Liver (tissue), 9 donors: ENCODE data around the gene TM7SF2. TPM values are rescaled to one million over a fixed set of nuclear protein-coding genes. Genes with fewer than 3 reads are reported as not detected.

ENCODE experiments used
- DNase-seq: peaks from one replicate; pipeline ENCODE4 v3.0.0-alpha.2; 2017; ENCODE audit warnings: low spot score
- H3K27ac ChIP-seq, 2 donors: one replicate each; pipeline ENCODE4 v1.7.0; 2013; ENCODE audit warnings: inconsistent platforms in 2 of 2, low read length in 2 of 2, control low read depth in 1 of 2, low read depth in 1 of 2, mild to moderate bottlenecking in 1 of 2
- H3K27me3 ChIP-seq, 4 donors: one replicate each; pipeline versions ENCODE4 v1.6.1 to v1.7.0; 2013; ENCODE audit warnings: low read length in 3 of 4, inconsistent platforms in 1 of 4, mild to moderate bottlenecking in 1 of 4, moderate library complexity in 1 of 4; ENCODE audit not compliant: control insufficient read depth in 4 of 4, insufficient read depth in 4 of 4
- H3K36me3 ChIP-seq, 4 donors: one replicate each; pipeline versions ENCODE4 v1.6.1 to v1.7.0; 2013; ENCODE audit warnings: low read length in 3 of 4, mild to moderate bottlenecking in 3 of 4, low read depth in 1 of 4, moderate library complexity in 1 of 4; ENCODE audit not compliant: control insufficient read depth in 4 of 4, insufficient read depth in 3 of 4
- H3K4me1 ChIP-seq, 4 donors: one replicate each; pipeline versions ENCODE4 v1.6.1 to v1.7.0; 2013; ENCODE audit warnings: low read length in 3 of 4, mild to moderate bottlenecking in 3 of 4, moderate library complexity in 1 of 4; ENCODE audit not compliant: control insufficient read depth in 4 of 4, insufficient read depth in 4 of 4
- H3K4me3 ChIP-seq, 3 donors: one replicate each; pipeline versions ENCODE4 v1.6.1 to v1.7.0; 2013; ENCODE audit warnings: low read length in 3 of 3, control low read depth in 1 of 3, low read depth in 1 of 3, mild to moderate bottlenecking in 1 of 3
- H3K9ac ChIP-seq, 2 donors: one replicate each; pipeline ENCODE4 v1.7.0; 2013; ENCODE audit warnings: low read length in 2 of 2, mild to moderate bottlenecking in 2 of 2, moderate library complexity in 2 of 2, control low read depth in 1 of 2, low read depth in 1 of 2
- H3K9me3 ChIP-seq, 4 donors: one replicate each; pipeline versions ENCODE4 v1.6.1 to v1.7.0; 2013; ENCODE audit warnings: low read length in 3 of 4; ENCODE audit not compliant: control insufficient read depth in 4 of 4
- FOXA2 ChIP-seq: IDR thresholded peaks from 2 replicates; pipeline ENCODE4 v1.6.1; 2016; ENCODE audit warnings: antibody characterized with exemption
- GABPA ChIP-seq, 2 donors: IDR thresholded peaks in 1 of 2; conservative IDR thresholded peaks in 1 of 2; 2 replicates each; pipeline ENCODE4 v1.6.1; 2016; ENCODE audit warnings: antibody characterized with exemption in 2 of 2, mild to moderate bottlenecking in 1 of 2, moderate library complexity in 1 of 2
- JUND ChIP-seq, 2 donors: IDR thresholded peaks; 2 replicates each; pipeline ENCODE4 v1.6.1; 2016; ENCODE audit warnings: antibody characterized with exemption in 2 of 2
- WGBS: extraction: QIAGEN DNeasy Blood & Tissue Kit; methylation state at CpG from one replicate; pipeline ENCODE4 v1.1.7; 2013; 5-methylcytosine and 5-hydroxymethylcytosine counted together
- polyA plus RNA-seq, 2 donors: library from polyadenylated mRNA; stranded (reverse) in 1 of 2; unstranded in 1 of 2; fragments of 200-250 nt in 1 of 2; fragments of >200 nt in 1 of 2; fragmentation: Nextera tagmentation in 1 of 2; extraction: Ambion mirVana in 1 of 2; gene quantifications; one replicate each; pipeline versions ENCODE4 v1.2.1 to v1.2.3, GENCODE V29; 2013 to 2015
- total RNA-seq, 2 donors: library from RNA; depleted of rRNA; stranded (reverse); fragments of >200 nt; gene quantifications; one replicate each; pipeline ENCODE4 v1.2.3, GENCODE V29; 2014
- TF ChIP-seq, protein P1 (sequence below): IDR thresholded peaks from 2 replicates; pipeline ENCODE4 v1.6.1; 2016; ENCODE audit warnings: antibody characterized with exemption, mild to moderate bottlenecking
- TF ChIP-seq, protein P2 (sequence below): fragments of 150-350 bp; IDR thresholded peaks from 2 replicates; pipeline ENCODE4 v1.5.1; 2017; ENCODE audit warnings: improper control_type of control experiment, low read depth, low read length; ENCODE audit not compliant: missing input control
- TF ChIP-seq, protein P3 (sequence below): IDR thresholded peaks from 2 replicates; pipeline ENCODE4 v1.6.1; 2016; ENCODE audit warnings: antibody characterized with exemption
- donor health status: healthy.
- donor health status: healthy.
- donor health status: healthy.
- donor health status: healthy.
- donor health status: healthy.

TM7SF2 gene
- total and polyA plus RNA-seq, 4 donors = 39.0 to 337 (median 89.1) TPM

DNA sequence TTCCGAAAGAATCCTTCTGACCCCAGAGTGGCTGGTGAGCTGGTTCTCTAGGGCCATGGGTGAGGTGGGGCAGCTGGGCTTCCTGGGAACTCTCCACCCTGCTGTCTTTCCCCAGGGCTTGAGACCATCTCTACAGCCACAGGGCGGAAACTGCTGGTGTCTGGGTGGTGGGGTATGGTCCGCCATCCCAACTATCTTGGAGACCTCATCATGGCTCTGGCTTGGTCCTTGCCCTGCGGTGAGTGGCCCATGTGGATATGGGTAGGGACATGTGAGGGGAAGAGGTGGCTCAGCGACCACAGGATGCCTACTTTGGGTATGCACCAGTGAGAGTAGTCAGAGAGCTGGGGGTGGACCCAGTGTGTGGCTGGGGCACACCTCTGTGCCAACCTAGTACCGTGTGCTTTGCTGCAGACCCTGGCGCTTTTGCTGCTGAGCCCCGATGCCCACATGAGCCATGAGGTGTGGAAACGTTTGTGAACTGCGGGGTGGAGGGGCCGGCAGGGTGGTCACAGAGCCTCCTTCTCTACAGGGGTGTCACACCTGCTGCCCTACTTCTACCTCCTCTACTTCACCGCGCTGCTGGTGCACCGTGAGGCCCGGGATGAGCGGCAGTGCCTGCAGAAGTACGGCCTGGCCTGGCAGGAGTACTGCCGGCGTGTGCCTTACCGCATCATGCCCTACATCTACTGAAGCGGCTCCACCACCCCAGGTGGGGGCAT lies 3.9 kb downstream of the TM7SF2 start:
- peaks cover 26 to 81% (median 62%) of the 10 kb centered on the region in 4 donors for H3K4me1 ChIP-seq
- peaks cover 9 to 17% (median 13%) of the 10 kb centered on the region in 4 donors for H3K36me3 ChIP-seq
- no peak for DNase-seq
- WGBS = 95% methylated on average over 21 of the region's 21 CpGs
- peak overlapping the region in 1 of 2 donors; percentile 82 for H3K9ac ChIP-seq
- TF ChIP-seq JUND (IDR thresholded peaks at IDR 0.05) = no peak
- no peak overlapping the region for H3K4me3 ChIP-seq
- no peaks in the 10 kb centered on the region for H3K9me3 ChIP-seq
- H3K27me3 ChIP-seq = no peaks in the 10 kb centered on the region
- H3K27ac ChIP-seq = peak overlapping the region; percentile 89 to 90

DNA sequence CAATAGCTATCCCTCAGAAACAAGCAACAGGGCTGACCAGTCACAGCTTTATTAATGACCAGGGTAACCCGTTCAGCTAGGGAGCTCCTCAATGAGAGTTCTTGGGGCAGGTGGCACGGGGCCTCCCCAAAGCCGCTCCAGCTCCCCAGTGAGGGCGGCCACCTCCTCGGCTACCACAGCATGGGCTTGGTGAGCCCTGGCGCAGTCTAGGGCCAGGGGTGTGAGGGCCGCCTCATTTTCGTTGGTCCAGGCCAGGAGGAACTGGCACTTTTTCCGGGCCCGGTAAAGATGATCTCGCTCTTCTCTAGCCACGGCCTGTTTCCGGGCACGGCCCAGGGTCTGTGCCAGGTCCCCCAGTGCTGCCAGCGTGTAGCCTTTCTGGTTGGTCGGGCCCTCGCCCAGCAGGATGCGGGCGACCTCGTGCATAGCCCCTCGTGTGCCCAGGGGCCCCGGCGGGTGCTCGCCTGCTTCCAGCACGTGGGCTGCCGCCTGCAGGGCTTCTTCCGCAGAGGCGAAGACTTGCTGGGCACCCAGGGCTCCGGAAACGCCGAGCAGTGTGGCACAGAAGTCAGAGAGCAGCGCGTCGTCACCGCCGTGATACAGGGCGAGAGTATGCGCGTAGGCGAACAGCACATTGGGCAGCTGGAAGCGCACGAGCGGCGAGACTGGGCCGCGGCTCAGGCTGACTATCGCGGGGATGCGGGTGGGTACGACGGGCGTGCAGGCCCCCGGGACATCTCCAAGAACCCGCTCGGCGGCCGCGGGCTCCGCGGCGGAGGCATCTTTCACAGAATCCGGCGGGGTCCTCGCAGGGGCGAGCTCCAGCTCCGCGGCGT lies 4.9 kb downstream of the TM7SF2 start:
- no peaks in the 10 kb centered on the region for H3K9me3 ChIP-seq
- TF ChIP-seq, protein P1, sequence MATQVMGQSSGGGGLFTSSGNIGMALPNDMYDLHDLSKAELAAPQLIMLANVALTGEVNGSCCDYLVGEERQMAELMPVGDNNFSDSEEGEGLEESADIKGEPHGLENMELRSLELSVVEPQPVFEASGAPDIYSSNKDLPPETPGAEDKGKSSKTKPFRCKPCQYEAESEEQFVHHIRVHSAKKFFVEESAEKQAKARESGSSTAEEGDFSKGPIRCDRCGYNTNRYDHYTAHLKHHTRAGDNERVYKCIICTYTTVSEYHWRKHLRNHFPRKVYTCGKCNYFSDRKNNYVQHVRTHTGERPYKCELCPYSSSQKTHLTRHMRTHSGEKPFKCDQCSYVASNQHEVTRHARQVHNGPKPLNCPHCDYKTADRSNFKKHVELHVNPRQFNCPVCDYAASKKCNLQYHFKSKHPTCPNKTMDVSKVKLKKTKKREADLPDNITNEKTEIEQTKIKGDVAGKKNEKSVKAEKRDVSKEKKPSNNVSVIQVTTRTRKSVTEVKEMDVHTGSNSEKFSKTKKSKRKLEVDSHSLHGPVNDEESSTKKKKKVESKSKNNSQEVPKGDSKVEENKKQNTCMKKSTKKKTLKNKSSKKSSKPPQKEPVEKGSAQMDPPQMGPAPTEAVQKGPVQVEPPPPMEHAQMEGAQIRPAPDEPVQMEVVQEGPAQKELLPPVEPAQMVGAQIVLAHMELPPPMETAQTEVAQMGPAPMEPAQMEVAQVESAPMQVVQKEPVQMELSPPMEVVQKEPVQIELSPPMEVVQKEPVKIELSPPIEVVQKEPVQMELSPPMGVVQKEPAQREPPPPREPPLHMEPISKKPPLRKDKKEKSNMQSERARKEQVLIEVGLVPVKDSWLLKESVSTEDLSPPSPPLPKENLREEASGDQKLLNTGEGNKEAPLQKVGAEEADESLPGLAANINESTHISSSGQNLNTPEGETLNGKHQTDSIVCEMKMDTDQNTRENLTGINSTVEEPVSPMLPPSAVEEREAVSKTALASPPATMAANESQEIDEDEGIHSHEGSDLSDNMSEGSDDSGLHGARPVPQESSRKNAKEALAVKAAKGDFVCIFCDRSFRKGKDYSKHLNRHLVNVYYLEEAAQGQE = no peak
- TF ChIP-seq GABPA (IDR thresholded peaks at IDR 0.05 in 1 of 2, conservative IDR thresholded peaks at IDR 0.05 in 1 of 2) (no peak), FOXA2 (no peak)
- TF ChIP-seq, protein P2, sequence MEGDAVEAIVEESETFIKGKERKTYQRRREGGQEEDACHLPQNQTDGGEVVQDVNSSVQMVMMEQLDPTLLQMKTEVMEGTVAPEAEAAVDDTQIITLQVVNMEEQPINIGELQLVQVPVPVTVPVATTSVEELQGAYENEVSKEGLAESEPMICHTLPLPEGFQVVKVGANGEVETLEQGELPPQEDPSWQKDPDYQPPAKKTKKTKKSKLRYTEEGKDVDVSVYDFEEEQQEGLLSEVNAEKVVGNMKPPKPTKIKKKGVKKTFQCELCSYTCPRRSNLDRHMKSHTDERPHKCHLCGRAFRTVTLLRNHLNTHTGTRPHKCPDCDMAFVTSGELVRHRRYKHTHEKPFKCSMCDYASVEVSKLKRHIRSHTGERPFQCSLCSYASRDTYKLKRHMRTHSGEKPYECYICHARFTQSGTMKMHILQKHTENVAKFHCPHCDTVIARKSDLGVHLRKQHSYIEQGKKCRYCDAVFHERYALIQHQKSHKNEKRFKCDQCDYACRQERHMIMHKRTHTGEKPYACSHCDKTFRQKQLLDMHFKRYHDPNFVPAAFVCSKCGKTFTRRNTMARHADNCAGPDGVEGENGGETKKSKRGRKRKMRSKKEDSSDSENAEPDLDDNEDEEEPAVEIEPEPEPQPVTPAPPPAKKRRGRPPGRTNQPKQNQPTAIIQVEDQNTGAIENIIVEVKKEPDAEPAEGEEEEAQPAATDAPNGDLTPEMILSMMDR = no peak
- TF ChIP-seq, protein P3, sequence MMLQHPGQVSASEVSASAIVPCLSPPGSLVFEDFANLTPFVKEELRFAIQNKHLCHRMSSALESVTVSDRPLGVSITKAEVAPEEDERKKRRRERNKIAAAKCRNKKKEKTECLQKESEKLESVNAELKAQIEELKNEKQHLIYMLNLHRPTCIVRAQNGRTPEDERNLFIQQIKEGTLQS = no peak
- WGBS = 16% methylated on average over 68 of the region's 68 CpGs
- H3K27ac ChIP-seq = peak overlapping the region; percentile 89 to 90
- H3K27me3 ChIP-seq = no peaks in the 10 kb centered on the region
- H3K9ac ChIP-seq = peak overlapping the region; percentile 47 to 82
- no peak for DNase-seq
- H3K36me3 ChIP-seq = peaks cover 9 to 19% (median 17%) of the 10 kb centered on the region in 4 donors
- H3K4me3 ChIP-seq = peak overlapping the region; percentile 81 to 95 (median 90)
- H3K4me1 ChIP-seq = peaks cover 20 to 81% (median 62%) of the 10 kb centered on the region in 4 donors
